GM21367 (cell line): Measurements from ENCODE around the gene TCEAL8.
"Not testable (repeated sequence)": the region's sequence is repeated elsewhere in the genome, so short reads cannot be mapped to it uniquely, and the experiment has no call there.

Experiments
- ATAC-seq: cut with Tn5 transposase; IDR thresholded peaks from one replicate; pipeline ENCODE4 v1.9.1; 2021; ENCODE audit not compliant: unreplicated experiment

TCEAL8 gene

GRCh38 chrX:103254921-103255493 is at the start of gene TCEAL8:
TSS of gene TCEAL8 (minus strand) at chrX:103255155. CDS start at chrX:103253979, 1,176 bp downstream.
- ATAC-seq, result peak; percentile 98

GRCh38 chrX:103304705-103305104 is 49.8 kb upstream of the TCEAL8 start:
- no peak for ATAC-seq

- no peak for ATAC-seq
These were observed 38.2 kb upstream of the TCEAL8 start for GRCh38 chrX:103293118-103293517.

GRCh38 chrX:103279624-103280023 is 24.7 kb upstream of the TCEAL8 start:
- ATAC-seq, result no peak

GRCh38 chrX:103276581-103277002 is 21.6 kb upstream of the TCEAL8 start, which contains the start of gene TCEAL5:
TSS of gene TCEAL5 (minus strand) at chrX:103276750. CDS start at chrX:103274563, 2,187 bp downstream.
- ATAC-seq, result no peak

- no peak for ATAC-seq
These were observed 21.1 kb upstream of the TCEAL8 start for GRCh38 chrX:103275947-103276567.

GRCh38 chrX:103274284-103274683 is 19.3 kb upstream of the TCEAL8 start:
- ATAC-seq, result no peak

- no peak for ATAC-seq
These were observed 3.3 kb upstream of the TCEAL8 start for GRCh38 chrX:103258275-103258674.

- ATAC-seq, result no peak
These were observed 1.7 kb upstream of the TCEAL8 start for GRCh38 chrX:103256651-103257050.

GRCh38 chrX:103254171-103254824 is 657 bp downstream of the TCEAL8 start:
- ATAC-seq, result peak; percentile 56

GRCh38 chrX:103253608-103254007 is 1.3 kb downstream of the TCEAL8 start:
- ATAC-seq, result no peak

- ATAC-seq, result no peak
These were observed 4.0 kb downstream of the TCEAL8 start for GRCh38 chrX:103250977-103251376.

GRCh38 chrX:103249805-103250204 is 5.2 kb downstream of the TCEAL8 start:
- ATAC-seq, result no peak

- ATAC-seq, result peak; percentile 60
These were observed 6.4 kb downstream of the TCEAL8 start for GRCh38 chrX:103248553-103248952.

GRCh38 chrX:103240155-103240554 is 14.8 kb downstream of the TCEAL8 start:
- ATAC-seq, result no peak

GRCh38 chrX:103236296-103236695 is 18.7 kb downstream of the TCEAL8 start:
- ATAC-seq, result no peak

GRCh38 chrX:103235608-103236007 is 19.3 kb downstream of the TCEAL8 start:
- not testable (repeated sequence) for ATAC-seq

- no peak for ATAC-seq
These were observed 20.1 kb downstream of the TCEAL8 start for GRCh38 chrX:103234869-103235268.

- no peak for ATAC-seq
These were observed 21.7 kb downstream of the TCEAL8 start for GRCh38 chrX:103233263-103233662.

GRCh38 chrX:103225918-103226317 is 29.0 kb downstream of the TCEAL8 start:
- not testable (repeated sequence) for ATAC-seq

- no peak for ATAC-seq
These were observed 34.2 kb downstream of the TCEAL8 start for GRCh38 chrX:103220511-103221323.
